COLO829 (cell line): Measurements from ENCODE around the gene ZSCAN18.
"Not testable (repeated sequence)": the region's sequence is repeated elsewhere in the genome, so short reads cannot be mapped to it uniquely, and the experiment has no call there.

Source experiments
- DNase-seq: peaks from one replicate; pipeline ENCODE4 v3.0.0; 2012; ENCODE audit warnings: low spot score

The ZSCAN18 gene, protein sequence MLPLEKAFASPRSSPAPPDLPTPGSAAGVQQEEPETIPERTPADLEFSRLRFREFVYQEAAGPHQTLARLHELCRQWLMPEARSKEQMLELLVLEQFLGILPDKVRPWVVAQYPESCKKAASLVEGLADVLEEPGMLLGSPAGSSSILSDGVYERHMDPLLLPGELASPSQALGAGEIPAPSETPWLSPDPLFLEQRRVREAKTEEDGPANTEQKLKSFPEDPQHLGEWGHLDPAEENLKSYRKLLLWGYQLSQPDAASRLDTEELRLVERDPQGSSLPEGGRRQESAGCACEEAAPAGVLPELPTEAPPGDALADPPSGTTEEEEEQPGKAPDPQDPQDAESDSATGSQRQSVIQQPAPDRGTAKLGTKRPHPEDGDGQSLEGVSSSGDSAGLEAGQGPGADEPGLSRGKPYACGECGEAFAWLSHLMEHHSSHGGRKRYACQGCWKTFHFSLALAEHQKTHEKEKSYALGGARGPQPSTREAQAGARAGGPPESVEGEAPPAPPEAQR

DNA sequence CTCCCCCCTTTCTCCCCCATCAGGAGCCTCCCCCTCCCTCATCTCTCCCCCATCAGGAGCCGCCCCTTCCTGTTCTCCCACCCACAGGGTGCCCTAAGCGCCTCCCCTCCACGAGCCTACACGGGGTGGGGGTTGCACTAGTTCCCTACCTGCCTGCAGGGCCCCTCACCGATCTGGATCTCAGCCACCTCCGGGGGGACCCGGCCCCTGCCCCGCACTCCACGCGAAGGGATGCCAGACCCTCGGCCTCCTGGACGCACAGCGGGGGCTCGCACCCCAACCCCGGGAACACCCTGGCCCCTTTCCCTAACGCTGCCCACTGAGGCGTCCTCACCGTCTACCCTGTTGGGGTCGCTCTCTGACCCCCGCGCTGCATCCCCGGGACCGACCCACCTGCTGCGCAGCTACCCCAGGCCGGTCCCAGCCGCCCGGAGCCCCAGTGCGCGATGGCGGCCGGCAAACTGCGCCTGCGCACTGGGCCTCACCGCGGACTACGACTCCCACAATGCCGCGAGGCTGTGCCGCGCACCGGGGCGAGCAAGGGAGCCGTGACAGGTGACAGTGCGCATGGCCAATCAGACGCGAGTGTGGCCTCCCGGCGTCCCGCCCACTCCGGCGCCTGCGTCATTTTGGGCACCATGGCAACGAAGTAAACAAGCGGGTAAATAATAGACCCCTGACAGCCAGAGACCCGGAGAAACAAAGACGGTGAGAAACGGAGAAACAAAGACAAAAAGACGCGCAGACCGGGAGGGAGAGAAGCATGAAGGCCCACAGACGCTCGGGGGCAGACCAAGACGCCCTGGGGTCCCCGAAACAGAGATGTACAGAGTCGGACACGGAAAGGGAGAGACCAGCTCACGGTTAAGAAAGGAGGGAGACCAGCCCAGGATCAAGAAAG is at the start of gene ZSCAN18:
Gene ZSCAN18, minus strand, starts transcription at position 451 of the 901 bp plus-strand sequence. CDS start 7,964 bp downstream, outside the sequence.
- DNase-seq, result peak; percentile 16

GRCh38 chr19:58147475-58147874 is 49.4 kb upstream of the ZSCAN18 start:
- not testable (repeated sequence) for DNase-seq

- DNase-seq, result no peak
These were observed 47.8 kb upstream of the ZSCAN18 start for GRCh38 chr19:58145849-58146248.

- DNase-seq, result no peak
These were observed 36.2 kb upstream of the ZSCAN18 start for GRCh38 chr19:58134244-58134643.

- no peak for DNase-seq
These were observed 31.3 kb upstream of the ZSCAN18 start for GRCh38 chr19:58129284-58129683.

DNA sequence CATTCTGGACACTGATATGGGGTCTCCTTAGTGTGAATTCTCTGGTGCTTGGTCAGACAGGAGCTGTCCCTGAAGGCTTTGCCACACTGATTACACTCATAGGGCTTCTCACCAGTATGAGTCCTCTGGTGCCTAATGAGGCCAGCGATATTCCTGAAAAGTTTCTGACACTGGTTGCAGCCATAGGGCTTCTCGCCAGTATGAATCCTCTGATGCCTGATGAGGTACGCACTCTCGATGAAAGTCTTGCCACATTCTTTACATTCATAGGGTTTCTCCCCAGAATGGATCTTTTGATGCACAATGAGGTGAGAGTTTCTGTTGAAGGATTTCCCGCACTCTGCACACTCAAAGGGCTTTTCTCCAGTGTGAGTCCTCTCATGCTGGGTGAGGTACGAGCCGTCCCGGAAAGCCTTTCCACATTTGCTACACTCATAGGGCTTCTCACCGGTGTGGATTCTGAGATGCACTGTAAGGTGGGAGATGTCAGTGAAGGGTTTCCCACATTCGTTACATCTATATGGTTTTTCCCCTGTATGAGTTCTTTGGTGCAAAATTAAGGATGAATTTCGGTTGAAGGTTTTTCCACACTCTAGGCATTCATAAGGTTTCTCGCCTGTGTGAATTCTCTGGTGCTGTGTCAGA is 30.1 kb upstream of the ZSCAN18 start:
- DNase-seq, result no peak

- no peak for DNase-seq
These were observed 25.3 kb upstream of the ZSCAN18 start for GRCh38 chr19:58123354-58123753.

- no peak for DNase-seq
These were observed 21.1 kb upstream of the ZSCAN18 start for GRCh38 chr19:58118979-58119733.

GRCh38 chr19:58117841-58118575 is 20.0 kb upstream of the ZSCAN18 start:
- DNase-seq, result no peak

DNA sequence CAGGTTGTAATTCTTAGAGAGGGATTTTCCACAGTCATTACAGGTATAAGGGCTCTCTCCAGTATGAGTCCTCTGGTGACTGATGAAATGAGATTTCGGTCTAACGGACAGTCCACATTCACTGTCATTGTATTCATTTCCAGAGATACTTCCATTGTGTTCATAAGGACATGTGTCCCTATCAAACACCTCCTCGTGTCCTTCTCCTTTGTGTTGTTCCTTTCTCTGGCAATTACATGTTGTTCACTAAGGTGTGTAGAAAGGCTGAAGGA is 10.5 kb upstream of the ZSCAN18 start:
- no peak for DNase-seq

DNA sequence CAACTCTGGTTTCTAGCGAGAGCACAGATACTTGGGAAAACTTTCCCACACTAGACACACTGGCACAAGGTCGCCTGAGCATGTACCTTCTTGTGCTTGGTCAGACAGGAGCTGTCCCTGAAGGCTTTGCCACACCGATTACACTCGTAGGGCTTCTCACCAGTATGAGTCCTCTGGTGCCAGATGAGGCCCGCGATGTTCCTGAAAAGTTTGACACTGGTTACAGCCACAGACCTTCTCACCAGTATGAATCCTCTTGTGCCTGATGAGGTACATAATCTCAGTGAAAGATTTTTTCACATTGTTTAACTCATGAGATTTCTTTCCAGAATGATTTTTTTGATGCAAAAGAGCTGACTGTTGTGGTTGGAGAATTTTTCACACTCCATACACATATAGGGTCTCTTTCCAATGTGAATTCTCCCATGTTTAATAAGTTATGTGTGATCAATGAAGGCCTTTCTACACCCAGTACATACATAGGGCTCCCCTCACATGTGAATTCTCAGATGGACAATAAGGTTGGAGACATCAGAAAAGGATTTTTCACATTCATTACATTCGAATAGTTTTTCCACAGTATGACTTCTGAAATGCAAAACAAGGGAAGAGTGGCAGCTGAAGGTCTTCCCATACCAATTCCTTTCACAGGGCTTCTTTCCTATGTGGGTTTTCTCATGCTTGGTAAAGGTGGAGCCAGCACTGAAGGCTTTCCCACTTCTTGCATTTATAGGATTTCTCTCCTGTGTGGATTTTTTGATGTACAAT is 9.9 kb upstream of the ZSCAN18 start:
- no peak for DNase-seq

DNA sequence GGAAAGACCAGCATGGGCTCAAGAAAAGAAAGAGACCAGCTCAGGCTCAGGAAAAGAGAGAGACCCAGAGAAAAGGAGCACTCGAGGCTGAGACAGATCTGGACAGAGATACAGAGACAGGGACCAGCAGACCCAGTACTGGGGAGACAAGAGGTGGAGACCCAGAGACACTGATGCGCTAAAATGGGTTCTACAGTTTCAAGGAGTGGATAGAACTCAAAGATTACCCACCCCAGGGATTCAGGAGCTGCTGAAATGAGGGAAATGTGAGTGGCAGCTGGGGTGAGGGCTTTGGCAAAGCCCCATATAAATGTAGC is 609 bp upstream of the ZSCAN18 start:
- no peak for DNase-seq

DNA sequence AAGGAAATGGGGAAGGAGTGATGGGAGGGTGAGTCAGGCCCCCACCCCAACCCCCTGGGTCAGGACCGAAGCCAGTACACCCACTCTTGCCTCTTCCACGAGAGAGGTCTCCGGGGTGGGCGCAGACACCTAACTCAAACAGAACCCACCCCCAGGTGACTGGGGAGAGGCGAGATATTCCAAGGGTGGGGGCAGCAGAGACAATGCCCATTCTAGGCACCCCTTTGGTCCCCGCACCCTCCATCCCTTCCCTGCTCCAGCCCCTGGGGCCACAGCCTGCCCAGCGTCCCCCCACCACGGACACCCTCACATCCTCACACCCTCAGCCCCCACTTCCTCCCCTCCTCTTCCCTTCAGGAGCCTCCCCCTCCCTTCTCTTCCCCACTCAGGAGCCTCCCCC is 682 bp downstream of the ZSCAN18 start:
- DNase-seq, result no peak

DNA sequence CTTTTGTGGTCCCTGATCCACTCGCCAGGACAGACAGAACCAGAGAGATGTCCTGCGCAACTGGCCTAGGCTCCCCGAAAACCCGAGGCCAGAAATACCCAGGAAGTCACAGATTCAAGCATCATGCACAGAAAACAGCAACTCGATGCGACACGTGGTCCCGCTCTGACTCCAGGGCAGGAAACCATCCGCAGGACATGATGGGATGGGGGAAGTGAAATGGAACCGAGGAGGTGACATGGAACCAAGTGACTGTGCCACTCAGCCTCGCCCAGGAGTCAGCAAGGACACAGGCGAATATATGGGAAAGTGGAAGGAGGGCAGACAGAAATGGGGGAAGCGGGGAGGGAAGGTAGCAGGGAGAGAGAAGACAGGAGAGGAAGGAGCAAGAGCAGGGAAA is 1.1 kb downstream of the ZSCAN18 start:
- no peak for DNase-seq

GRCh38 chr19:58095328-58095727 is 2.7 kb downstream of the ZSCAN18 start:
- DNase-seq, result no peak

GRCh38 chr19:58093071-58093470 is 5.0 kb downstream of the ZSCAN18 start:
- DNase-seq, result no peak

GRCh38 chr19:58091251-58091995 is 6.6 kb downstream of the ZSCAN18 start:
- no peak for DNase-seq

- DNase-seq, result no peak
These were observed 8.2 kb downstream of the ZSCAN18 start for GRCh38 chr19:58089846-58090245.

GRCh38 chr19:58088521-58089052 is 9.4 kb downstream of the ZSCAN18 start:
- DNase-seq, result no peak
